ENCODE measurements around the gene CDCP2.

The CDCP2 gene

DNA sequence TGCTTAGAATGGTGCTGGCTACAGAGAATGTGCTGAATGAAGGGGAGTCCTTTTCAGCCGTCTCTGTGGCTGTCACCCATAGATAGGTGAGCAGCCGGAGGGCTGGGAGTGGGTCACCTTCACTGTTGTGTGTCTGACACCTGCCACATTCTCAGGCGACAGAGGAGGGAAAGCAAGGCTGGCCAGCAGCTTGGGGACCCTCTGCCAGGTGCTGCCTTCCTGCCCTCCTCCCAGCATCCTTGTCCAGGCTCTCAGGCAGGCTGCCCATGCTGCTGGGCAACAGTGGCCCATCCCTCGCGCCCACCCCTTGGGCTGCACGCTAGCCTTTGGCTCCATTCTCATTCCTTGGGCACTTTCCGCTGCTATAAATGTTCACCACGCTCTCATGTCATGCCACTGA is 24.9 kb upstream of the CDCP2 start:
- Histone ChIP-seq H3K4me1 (no peaks in the 10 kb centered on the region), H3K4me3 (ENCODE audit: low read depth, low read length) (no peak overlapping the region), H3K36me3 (no peaks in the 10 kb centered on the region), H3K27me3 (no peaks in the 10 kb centered on the region), H3K9me3 (no peaks in the 10 kb centered on the region)
- DNase-seq: no peak
- TF ChIP-seq, protein P1, sequence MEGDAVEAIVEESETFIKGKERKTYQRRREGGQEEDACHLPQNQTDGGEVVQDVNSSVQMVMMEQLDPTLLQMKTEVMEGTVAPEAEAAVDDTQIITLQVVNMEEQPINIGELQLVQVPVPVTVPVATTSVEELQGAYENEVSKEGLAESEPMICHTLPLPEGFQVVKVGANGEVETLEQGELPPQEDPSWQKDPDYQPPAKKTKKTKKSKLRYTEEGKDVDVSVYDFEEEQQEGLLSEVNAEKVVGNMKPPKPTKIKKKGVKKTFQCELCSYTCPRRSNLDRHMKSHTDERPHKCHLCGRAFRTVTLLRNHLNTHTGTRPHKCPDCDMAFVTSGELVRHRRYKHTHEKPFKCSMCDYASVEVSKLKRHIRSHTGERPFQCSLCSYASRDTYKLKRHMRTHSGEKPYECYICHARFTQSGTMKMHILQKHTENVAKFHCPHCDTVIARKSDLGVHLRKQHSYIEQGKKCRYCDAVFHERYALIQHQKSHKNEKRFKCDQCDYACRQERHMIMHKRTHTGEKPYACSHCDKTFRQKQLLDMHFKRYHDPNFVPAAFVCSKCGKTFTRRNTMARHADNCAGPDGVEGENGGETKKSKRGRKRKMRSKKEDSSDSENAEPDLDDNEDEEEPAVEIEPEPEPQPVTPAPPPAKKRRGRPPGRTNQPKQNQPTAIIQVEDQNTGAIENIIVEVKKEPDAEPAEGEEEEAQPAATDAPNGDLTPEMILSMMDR (IDR thresholded peaks at IDR 0.05; ENCODE audit: low read depth, low read length): no peak

- no peak overlapping the region for H3K4me3 ChIP-seq (ENCODE audit: low read depth, low read length)
- TF ChIP-seq, protein P1 (IDR thresholded peaks at IDR 0.05; ENCODE audit: low read depth, low read length): no peak
- no peak for DNase-seq
These were observed 24.0 kb upstream of the CDCP2 start for GRCh38 chr1:54176621-54177327.

GRCh38 chr1:54174106-54174505 is 21.3 kb upstream of the CDCP2 start:
- no peaks in the 10 kb centered on the region for H3K27me3 ChIP-seq
- TF ChIP-seq, protein P1 (IDR thresholded peaks at IDR 0.05; ENCODE audit: low read depth, low read length): no peak
- no peak overlapping the region for H3K4me3 ChIP-seq (ENCODE audit: low read depth, low read length)
- no peaks in the 10 kb centered on the region for H3K4me1 ChIP-seq
- DNase-seq: no peak
- no peaks in the 10 kb centered on the region for H3K9me3 ChIP-seq
- H3K36me3 ChIP-seq: no peaks in the 10 kb centered on the region

More at GRCh38 chr1:54176621-54177327, 24.0 kb upstream of the CDCP2 start:
- Histone ChIP-seq H3K9me3 (no peaks in the 10 kb centered on the region), H3K36me3 (no peaks in the 10 kb centered on the region), H3K27me3 (no peaks in the 10 kb centered on the region), H3K4me1 (no peaks in the 10 kb centered on the region)

DNA sequence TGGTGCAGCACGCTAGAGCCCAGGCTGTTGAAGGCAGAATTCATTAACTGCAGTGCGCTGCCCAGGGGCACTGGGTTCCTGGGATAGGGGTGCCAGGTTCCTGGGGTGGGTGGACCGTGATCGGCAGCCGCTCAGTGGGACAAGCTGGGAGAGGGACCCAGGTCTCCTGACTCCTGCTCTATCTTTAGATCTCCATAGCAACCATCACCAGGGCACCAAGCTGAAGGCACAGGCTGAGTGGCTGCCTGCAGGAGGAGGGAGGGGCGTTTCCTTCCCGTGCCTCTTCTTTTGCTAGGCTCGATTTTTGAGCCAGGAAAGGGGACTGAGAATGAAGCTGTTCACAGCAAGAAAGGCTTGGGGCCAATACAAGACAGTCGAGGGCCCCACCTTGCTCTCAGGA is 20.9 kb upstream of the CDCP2 start:
- Histone ChIP-seq H3K4me3 (ENCODE audit: low read depth, low read length) (no peak overlapping the region), H3K4me1 (no peaks in the 10 kb centered on the region), H3K27me3 (no peaks in the 10 kb centered on the region), H3K9me3 (no peaks in the 10 kb centered on the region), H3K36me3 (no peaks in the 10 kb centered on the region)
- no peak for DNase-seq
- TF ChIP-seq, protein P1 (IDR thresholded peaks at IDR 0.05; ENCODE audit: low read depth, low read length): no peak

DNA sequence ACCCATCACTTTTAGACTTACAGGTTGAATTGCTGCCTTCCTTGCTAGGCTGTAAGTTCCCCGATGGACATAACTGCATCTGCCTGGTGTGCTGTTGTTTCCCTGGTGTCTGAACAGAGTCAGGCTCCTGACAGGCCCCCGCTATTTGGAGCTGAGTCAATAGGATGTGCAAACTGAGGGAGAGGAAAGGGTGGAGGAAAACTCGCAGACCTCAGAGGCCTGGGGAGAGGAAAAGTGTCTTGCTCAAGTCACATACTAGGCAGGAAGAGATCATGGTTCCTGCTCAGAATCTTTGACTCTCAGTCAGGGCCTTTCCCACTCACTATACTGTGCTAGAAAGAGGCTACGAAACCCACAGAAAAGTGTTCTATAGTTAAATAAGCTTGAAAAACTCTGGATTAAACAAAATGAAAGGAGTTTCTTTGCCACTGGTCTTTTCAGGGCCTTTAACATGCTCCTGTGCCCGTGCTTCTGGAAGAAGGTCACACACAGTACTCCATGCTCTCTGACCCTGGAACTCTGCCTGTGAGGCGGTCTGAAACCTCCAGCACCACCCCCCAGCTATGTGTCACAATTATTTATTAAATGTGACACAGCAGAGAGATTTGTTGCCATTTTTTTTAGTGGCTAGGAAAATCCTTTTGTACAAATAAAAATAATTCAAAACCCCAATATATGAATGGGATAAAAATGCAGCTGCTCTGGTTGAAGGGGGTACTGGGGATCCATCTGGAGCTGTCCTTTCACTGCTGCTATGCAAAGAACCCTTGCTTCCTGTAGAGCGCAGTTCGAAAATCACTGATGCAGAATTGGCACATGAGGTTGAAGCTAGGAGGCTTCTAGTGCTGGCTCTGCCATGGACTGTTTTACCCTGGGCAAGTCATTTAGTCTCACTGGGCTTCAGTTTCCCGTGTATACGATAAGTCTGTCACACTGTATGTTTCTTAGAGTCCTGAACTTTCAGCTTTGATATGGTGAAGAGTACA is 20.1 kb upstream of the CDCP2 start:
- H3K9me3 ChIP-seq: no peaks in the 10 kb centered on the region
- H3K27me3 ChIP-seq: no peaks in the 10 kb centered on the region
- H3K4me1 ChIP-seq: no peaks in the 10 kb centered on the region
- no peak for DNase-seq
- H3K4me3 ChIP-seq (ENCODE audit: low read depth, low read length): no peak overlapping the region
- TF ChIP-seq, protein P1 (IDR thresholded peaks at IDR 0.05; ENCODE audit: low read depth, low read length): no peak
- H3K36me3 ChIP-seq: no peaks in the 10 kb centered on the region
